ENCODE data around the gene TNRC18.
"Not testable (repeated sequence)": the region's sequence is repeated elsewhere in the genome, so short reads cannot be mapped to it uniquely, and the experiment has no call there.

TNRC18 gene

GRCh38 chr7:5274985-5275431 lies 148.6 kb downstream of the TNRC18 start:
- not testable (repeated sequence) for DNase-seq (ENCODE audit: low read depth in 2 of 2)

GRCh38 chr7:5274441-5274840 lies 149.2 kb downstream of the TNRC18 start:
- no peak for DNase-seq (ENCODE audit: low read depth in 2 of 2)

- DNase-seq (ENCODE audit: low read depth in 2 of 2): not testable (repeated sequence)
Measured at GRCh38 chr7:5273831-5274405, 149.7 kb downstream of the TNRC18 start.

GRCh38 chr7:5270788-5271187 lies 152.8 kb downstream of the TNRC18 start:
- no peak for DNase-seq (ENCODE audit: low read depth in 2 of 2)

- DNase-seq (ENCODE audit: low read depth in 2 of 2): not testable (repeated sequence)
Measured at GRCh38 chr7:5269992-5270657, 153.5 kb downstream of the TNRC18 start.

- DNase-seq (ENCODE audit: low read depth in 2 of 2): not testable (repeated sequence)
Measured at GRCh38 chr7:5267829-5268228, 155.8 kb downstream of the TNRC18 start.

DNA sequence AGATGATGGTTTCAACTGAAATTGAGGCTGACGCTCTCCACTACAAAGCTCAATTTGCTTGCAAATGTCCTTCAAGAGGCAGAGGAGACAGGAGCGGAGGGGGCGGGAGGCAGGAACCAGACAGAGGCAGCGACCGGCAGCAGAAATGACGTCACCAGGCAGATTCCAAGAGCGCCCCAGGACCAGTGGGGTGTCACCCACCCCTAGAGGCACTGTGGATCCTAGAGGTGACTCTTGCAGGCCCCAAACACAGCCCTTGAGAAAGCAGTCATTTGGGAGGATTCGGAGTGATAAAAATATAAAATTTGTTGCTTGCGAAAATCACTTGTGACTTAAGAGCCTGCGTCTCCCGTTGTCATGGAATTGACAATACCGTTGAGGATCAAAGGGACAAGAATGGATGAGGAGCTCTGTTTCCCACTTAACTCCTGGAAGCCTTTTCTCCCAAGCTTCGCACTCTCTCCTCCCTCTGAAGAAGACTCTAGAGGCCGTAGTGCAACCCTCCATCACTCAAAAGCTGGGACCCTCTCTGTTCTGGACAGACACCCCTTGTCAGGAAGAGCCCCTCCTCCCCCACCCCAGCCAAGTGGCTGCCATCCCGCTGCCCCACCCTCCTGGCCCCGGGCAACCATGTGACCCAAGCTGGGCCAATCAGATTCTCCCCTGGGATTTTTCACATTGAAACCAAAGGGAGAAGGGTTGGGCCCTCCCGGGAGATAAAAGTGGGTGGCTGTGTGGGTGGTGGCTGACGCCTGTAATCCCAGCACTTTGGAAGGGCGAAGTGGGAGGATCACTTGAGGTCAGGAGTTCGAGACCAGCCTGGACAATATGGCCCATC lies 157.2 kb downstream of the TNRC18 start:
- no peak for DNase-seq (ENCODE audit: low read depth in 2 of 2)

DNA sequence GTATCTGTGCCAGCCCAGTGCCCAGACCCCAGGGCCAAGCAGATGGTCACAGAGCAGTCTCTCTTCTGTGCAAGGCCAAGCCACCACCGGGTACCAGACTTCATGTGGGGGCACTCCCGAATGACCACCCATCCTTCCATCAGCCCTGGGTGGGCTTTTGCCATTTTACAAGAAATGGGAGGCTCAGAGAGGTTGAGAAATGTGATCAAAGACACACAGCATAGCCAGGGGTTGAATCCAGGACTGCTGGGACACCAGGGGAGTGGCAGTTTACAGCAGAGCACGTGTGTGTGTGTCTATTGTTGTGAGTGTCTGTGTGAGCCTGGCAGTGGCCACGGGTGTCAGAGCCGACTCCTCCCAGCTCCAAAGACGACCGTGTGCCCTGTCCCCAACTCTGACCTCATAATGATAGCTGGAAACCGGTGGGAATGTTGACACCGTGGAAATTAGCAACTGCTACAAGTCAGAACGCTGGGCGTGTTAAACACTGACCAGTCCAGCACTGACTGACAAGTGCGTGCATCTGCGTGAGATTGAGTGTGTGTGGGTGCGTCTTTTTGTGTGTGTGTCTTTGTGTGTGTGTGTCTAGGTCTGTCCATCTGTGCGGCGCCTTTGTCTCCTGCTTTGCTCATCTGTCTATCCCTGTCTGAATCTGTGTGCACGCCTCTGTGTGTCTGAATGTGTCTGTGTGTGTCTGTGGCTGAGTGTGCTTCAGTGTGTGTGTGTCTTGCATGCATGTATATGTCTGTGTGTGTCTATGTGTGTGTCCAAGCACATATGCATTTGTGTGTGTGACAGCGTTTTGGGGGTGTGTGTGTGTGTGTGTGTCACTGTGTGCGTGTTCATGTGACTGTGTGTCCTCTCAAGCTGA lies 158.1 kb downstream of the TNRC18 start:
- no peak for DNase-seq (ENCODE audit: low read depth in 2 of 2)

- not testable (repeated sequence) for DNase-seq (ENCODE audit: low read depth in 2 of 2)
Measured at GRCh38 chr7:5263066-5263465, 160.6 kb downstream of the TNRC18 start.

DNA sequence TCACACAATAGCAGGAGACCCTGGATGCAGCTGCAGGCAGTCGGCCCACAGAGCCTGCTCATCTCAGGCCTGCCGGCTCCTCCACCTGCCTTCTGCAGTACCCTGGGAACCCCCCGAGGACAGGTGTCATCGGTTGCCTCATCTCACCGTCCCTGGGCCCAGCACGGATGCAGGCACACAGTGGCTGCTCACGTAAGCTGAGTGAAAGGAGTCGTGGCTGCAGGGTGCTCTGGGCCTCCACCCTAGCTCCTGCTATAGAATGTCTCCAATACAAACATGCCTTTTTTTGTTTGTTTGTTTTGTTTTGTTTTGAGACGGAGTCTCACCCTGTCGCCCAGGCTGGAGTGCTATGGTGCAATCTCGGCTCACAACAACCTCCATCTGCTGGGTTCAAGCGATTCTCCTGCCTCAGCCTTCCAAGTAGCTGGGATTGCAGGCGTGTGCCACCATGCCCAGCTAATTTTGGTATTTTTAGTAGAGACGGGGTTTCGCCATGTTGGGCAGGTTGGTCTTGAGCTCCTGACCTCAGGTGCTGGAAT lies 163.0 kb downstream of the TNRC18 start:
- DNase-seq (ENCODE audit: low read depth in 2 of 2): not testable (repeated sequence)
